ENCODE data around the gene SUPT3H. TPM values are rescaled to one million over a fixed set of nuclear protein-coding genes. Genes with fewer than 3 reads are reported as not detected.
A peak's percentile ranks its signal among the peaks of the same experiment; 100 is the strongest.

The SUPT3H gene
- total RNA-seq, 6 experiments from 2014 or later = 5.6 to 8.2 (median 6.5) TPM

GRCh38 chr6:45255434-45255833 is 122.3 kb downstream of the SUPT3H start:
- Mint-ChIP-seq H3K27ac (no peak overlapping the region), H3K9me3 (no peaks in the 10 kb centered on the region), H3K27me3 (ENCODE audit: insufficient read depth) (no peaks in the 10 kb centered on the region), H3K36me3 (ENCODE audit: low read depth) (no peaks in the 10 kb centered on the region), H3K4me1 (ENCODE audit: low read depth) (no peaks in the 10 kb centered on the region), H3K4me3 (no peak overlapping the region)
- DNase-seq = no peak
- TF ChIP-seq, protein P1, sequence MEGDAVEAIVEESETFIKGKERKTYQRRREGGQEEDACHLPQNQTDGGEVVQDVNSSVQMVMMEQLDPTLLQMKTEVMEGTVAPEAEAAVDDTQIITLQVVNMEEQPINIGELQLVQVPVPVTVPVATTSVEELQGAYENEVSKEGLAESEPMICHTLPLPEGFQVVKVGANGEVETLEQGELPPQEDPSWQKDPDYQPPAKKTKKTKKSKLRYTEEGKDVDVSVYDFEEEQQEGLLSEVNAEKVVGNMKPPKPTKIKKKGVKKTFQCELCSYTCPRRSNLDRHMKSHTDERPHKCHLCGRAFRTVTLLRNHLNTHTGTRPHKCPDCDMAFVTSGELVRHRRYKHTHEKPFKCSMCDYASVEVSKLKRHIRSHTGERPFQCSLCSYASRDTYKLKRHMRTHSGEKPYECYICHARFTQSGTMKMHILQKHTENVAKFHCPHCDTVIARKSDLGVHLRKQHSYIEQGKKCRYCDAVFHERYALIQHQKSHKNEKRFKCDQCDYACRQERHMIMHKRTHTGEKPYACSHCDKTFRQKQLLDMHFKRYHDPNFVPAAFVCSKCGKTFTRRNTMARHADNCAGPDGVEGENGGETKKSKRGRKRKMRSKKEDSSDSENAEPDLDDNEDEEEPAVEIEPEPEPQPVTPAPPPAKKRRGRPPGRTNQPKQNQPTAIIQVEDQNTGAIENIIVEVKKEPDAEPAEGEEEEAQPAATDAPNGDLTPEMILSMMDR (IDR thresholded peaks at IDR 0.05) = no peak

GRCh38 chr6:45254253-45254652 is 123.5 kb downstream of the SUPT3H start:
- Mint-ChIP-seq H3K4me1 (ENCODE audit: low read depth) (no peaks in the 10 kb centered on the region), H3K27me3 (ENCODE audit: insufficient read depth) (no peaks in the 10 kb centered on the region), H3K9me3 (no peaks in the 10 kb centered on the region), H3K4me3 (no peak overlapping the region), H3K36me3 (ENCODE audit: low read depth) (no peaks in the 10 kb centered on the region), H3K27ac (no peak overlapping the region)
- TF ChIP-seq, protein P1 (IDR thresholded peaks at IDR 0.05) = no peak
- DNase-seq = no peak

GRCh38 chr6:45253453-45253852 is 124.3 kb downstream of the SUPT3H start:
- Mint-ChIP-seq H3K9me3 (no peaks in the 10 kb centered on the region), H3K4me3 (no peak overlapping the region), H3K27me3 (ENCODE audit: insufficient read depth) (no peaks in the 10 kb centered on the region), H3K36me3 (ENCODE audit: low read depth) (no peaks in the 10 kb centered on the region), H3K27ac (no peak overlapping the region), H3K4me1 (ENCODE audit: low read depth) (no peaks in the 10 kb centered on the region)
- no peak for DNase-seq
- TF ChIP-seq, protein P1 (IDR thresholded peaks at IDR 0.05) = no peak

DNA sequence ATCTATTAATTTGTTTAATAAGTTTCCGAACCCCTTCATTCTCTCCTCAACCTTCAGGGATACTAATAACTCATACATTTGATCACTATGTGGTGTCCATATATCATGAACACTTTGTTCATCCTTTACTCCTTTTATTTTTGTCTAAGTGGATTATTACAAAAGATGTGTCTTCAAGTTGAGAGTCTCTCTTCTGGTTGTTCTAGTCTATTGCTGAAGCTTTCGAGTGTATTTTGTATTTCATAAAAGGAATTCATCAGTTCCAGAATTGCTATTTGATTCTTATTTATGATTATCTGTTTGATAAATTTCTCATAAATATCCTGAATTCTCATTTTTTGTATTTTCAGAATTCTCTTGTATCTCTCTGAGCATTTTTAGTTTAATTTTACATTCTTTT is 146.1 kb downstream of the SUPT3H start:
- no peak for DNase-seq
- TF ChIP-seq, protein P1 (IDR thresholded peaks at IDR 0.05) = no peak
- Mint-ChIP-seq H3K27me3 (ENCODE audit: insufficient read depth) (no peaks in the 10 kb centered on the region; the same call in none of the 2 replicates), H3K4me1 (ENCODE audit: low read depth) (peaks cover 8% of the 10 kb centered on the region; the same call in 1 of the 2 replicates), H3K27ac (no peak overlapping the region), H3K4me3 (no peak overlapping the region), H3K9me3 (peaks cover 16% of the 10 kb centered on the region), H3K36me3 (ENCODE audit: low read depth) (peaks cover 21% of the 10 kb centered on the region)

DNA sequence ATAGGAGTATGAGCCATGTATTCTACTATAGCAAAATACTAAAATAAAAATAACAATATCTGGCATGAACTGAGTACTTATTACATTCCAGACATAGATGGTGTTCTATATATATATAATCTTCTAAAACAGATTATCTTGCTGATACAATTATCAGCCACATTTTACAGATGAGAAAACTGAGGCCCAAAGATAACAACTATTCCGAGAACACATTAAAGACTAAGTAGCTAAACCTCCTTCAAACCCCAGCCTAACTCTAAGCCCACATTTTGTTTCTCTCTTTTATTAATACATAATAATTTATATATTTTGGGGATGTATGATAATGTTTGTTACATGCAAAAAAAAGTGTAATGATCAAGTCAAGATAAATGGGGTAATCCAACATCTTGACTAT is 148.3 kb downstream of the SUPT3H start:
- Mint-ChIP-seq H3K4me1 (ENCODE audit: low read depth) (no peaks in the 10 kb centered on the region), H3K27me3 (ENCODE audit: insufficient read depth) (no peaks in the 10 kb centered on the region; the same call in none of the 2 replicates), H3K4me3 (no peak overlapping the region), H3K36me3 (ENCODE audit: low read depth) (peaks cover 21% of the 10 kb centered on the region), H3K9me3 (peaks cover 16% of the 10 kb centered on the region), H3K27ac (no peak overlapping the region)
- TF ChIP-seq, protein P1 (IDR thresholded peaks at IDR 0.05) = no peak
- no peak for DNase-seq

DNA sequence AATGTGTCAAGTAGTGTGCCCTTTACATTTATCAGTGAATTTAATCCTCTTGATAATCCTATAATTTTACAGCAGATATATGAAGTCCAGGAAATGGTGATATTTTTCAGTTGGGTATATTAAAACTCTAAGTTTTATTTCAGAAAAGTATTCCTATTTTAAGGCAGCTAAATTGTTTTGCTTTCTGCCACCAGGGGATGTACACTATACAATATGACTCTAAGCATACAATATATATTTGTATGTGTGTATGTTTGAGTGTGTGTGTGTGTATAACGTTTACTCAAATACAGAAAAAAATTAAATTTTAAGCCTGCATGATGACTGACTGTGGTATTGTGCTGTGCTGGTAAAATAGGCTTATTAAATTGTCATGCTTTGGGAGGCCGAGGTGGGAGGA is 151.7 kb downstream of the SUPT3H start:
- TF ChIP-seq, protein P1 (IDR thresholded peaks at IDR 0.05) = peak; percentile 58
- H3K4me3 Mint-ChIP-seq = no peak overlapping the region
- peaks cover 6% of the 10 kb centered on the region; the same call in 1 of the 2 replicates for H3K4me1 Mint-ChIP-seq (ENCODE audit: low read depth)
- peaks cover 2% of the 10 kb centered on the region; the same call in 1 of the 2 replicates for H3K9me3 Mint-ChIP-seq
- no peak for DNase-seq
- H3K27ac Mint-ChIP-seq = no peak overlapping the region
- H3K27me3 Mint-ChIP-seq (ENCODE audit: insufficient read depth) = no peaks in the 10 kb centered on the region; the same call in 1 of the 2 replicates
- H3K36me3 Mint-ChIP-seq (ENCODE audit: low read depth) = peaks cover 2% of the 10 kb centered on the region
